Gastroesophageal sphincter (tissue), 4 donors: ENCODE measurements around the gene ZNRF2. TPM values are rescaled to one million over a fixed set of nuclear protein-coding genes. Genes with fewer than 3 reads are reported as not detected.
"Not testable (repeated sequence)": the region's sequence is repeated elsewhere in the genome, so short reads cannot be mapped to it uniquely, and the experiment has no call there.

Experiments used
- ATAC-seq: fragments of 150-250 bp; one replicate; pipeline ENCODE4 v1.9.1; 2016; ENCODE audit warnings: mild to moderate bottlenecking, moderate library complexity
- H3K27ac ChIP-seq, 4 donors: fragments of 200-600 bp; sonication (generic) in 3 of 4; 1 replicate in 3 of 4; 2 replicates in 1 of 4; pipeline ENCODE4 v1.5.1; 2016 to 2019
- H3K27me3 ChIP-seq: fragments of 200-600 bp; sonication (generic); one replicate; pipeline ENCODE4 v1.5.1; 2019
- H3K36me3 ChIP-seq, 2 donors: fragments of 200-600 bp; sonication (generic); one replicate each; pipeline ENCODE4 v1.5.1; 2019; ENCODE audit warnings: control low read depth in 1 of 2
- H3K4me1 ChIP-seq, 3 donors: fragments of 200-600 bp; sonication (generic); 1 replicate in 2 of 3; 2 replicates in 1 of 3; pipeline ENCODE4 v1.5.1; 2016 to 2019; ENCODE audit warnings: control low read depth in 2 of 3
- H3K4me3 ChIP-seq, 2 donors: fragments of 200-600 bp; sonication (generic); one replicate each; pipeline ENCODE4 v1.5.1; 2019; ENCODE audit warnings: mild to moderate bottlenecking in 1 of 2, moderate library complexity in 1 of 2
- H3K9me3 ChIP-seq, 3 donors: fragments of 200-600 bp; sonication (generic); one replicate each; pipeline ENCODE4 v1.5.1; 2017 to 2019; ENCODE audit warnings: control low read depth in 2 of 3
- EP300 ChIP-seq: sonication (generic); formaldehyde crosslinking; IDR thresholded peaks from one replicate; pipeline ENCODE4 v1.6.1; 2017; ENCODE audit warnings: antibody characterized with exemption, mild to moderate bottlenecking
- POLR2A ChIP-seq, 2 donors: fragments of 450-650 bp; IDR thresholded peaks; one replicate each; pipeline ENCODE4 v1.6.1; 2017; ENCODE audit warnings: antibody characterized with exemption in 2 of 2, mild to moderate bottlenecking in 2 of 2, moderate library complexity in 1 of 2
- POLR2AphosphoS5 ChIP-seq: sonication (generic); formaldehyde crosslinking; IDR thresholded peaks from one replicate; pipeline ENCODE4 v1.6.1; 2017; ENCODE audit warnings: antibody characterized with exemption
- WGBS, 2 donors: methylation state at CpG; one replicate each; pipeline ENCODE4 v1.1.5; 2018; ENCODE audit warnings: low coverage in 1 of 2; 5-methylcytosine and 5-hydroxymethylcytosine counted together
- total RNA-seq, 4 donors: library from RNA; depleted of rRNA; stranded (reverse); fragments of >200 nt; gene quantifications; one replicate each; pipeline ENCODE4 v1.1.0, GENCODE V29; 2016
- TF ChIP-seq, protein P1 (sequence below), 4 experiments: fragments of 200-600 bp in 2 of 4; fragments of 450-650 bp in 2 of 4; sonication (generic) in 1 of 4; IDR thresholded peaks; one replicate each; pipeline ENCODE4 v1.5.1; 2017 to 2019; ENCODE audit warnings: antibody characterized with exemption in 4 of 4, mild to moderate bottlenecking in 2 of 4, moderate library complexity in 2 of 4

Gene ZNRF2
- total RNA-seq, 4 donors from 2014 or later: 12.5 to 20.9 (median 18.6) TPM

DNA sequence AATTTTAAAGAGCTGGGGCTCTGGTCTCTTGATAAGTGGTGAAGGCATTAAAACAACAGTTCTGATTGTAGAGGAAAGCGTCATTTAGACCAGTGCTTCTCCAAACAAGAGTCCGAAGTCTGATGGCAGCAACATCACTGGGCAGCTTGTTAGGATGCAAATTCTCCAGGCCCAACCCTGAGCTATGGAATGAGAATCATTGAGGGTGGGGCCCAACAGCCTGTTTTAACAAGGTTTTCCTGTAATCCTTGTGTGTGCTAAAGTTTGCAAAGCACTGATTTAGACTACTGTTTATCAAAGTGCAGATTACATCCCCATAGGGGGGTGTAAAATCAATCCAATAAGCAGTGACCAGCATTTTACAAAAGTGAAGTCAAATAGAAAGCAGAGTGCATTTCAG lies 2.6 kb upstream of the ZNRF2 start:
- Histone ChIP-seq H3K36me3 (no peaks in the 10 kb centered on the region), H3K4me3 (no peak overlapping the region), H3K4me1 (peaks cover 3 to 28% (median 8%) of the 10 kb centered on the region in 3 donors), H3K27ac (no peak overlapping the region), H3K27me3 (no peaks in the 10 kb centered on the region), H3K9me3 (no peaks in the 10 kb centered on the region)
- TF ChIP-seq POLR2A (IDR thresholded peaks at IDR 0.05): no peak
- TF ChIP-seq, protein P1, sequence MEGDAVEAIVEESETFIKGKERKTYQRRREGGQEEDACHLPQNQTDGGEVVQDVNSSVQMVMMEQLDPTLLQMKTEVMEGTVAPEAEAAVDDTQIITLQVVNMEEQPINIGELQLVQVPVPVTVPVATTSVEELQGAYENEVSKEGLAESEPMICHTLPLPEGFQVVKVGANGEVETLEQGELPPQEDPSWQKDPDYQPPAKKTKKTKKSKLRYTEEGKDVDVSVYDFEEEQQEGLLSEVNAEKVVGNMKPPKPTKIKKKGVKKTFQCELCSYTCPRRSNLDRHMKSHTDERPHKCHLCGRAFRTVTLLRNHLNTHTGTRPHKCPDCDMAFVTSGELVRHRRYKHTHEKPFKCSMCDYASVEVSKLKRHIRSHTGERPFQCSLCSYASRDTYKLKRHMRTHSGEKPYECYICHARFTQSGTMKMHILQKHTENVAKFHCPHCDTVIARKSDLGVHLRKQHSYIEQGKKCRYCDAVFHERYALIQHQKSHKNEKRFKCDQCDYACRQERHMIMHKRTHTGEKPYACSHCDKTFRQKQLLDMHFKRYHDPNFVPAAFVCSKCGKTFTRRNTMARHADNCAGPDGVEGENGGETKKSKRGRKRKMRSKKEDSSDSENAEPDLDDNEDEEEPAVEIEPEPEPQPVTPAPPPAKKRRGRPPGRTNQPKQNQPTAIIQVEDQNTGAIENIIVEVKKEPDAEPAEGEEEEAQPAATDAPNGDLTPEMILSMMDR (IDR thresholded peaks at IDR 0.05): no peak
- TF ChIP-seq POLR2AphosphoS5: no peak
- TF ChIP-seq EP300: no peak
- 83 to 85% methylated on average over 1 to 2 of the region's 2 CpGs for WGBS, 2 donors
- ATAC-seq: no peak

- H3K4me1 ChIP-seq: peaks cover 3 to 37% (median 8%) of the 10 kb centered on the region in 3 donors
- no peaks in the 10 kb centered on the region for H3K36me3 ChIP-seq
- 61 to 72% methylated on average over 2 to 3 of the region's 3 CpGs for WGBS, 2 donors
- no peaks in the 10 kb centered on the region for H3K27me3 ChIP-seq
- TF ChIP-seq, protein P1 (IDR thresholded peaks at IDR 0.05): no peak
- no peak for TF ChIP-seq POLR2A (IDR thresholded peaks at IDR 0.05)
- no peak for TF ChIP-seq POLR2AphosphoS5
- no peak for TF ChIP-seq EP300
- no peak for ATAC-seq
- H3K27ac ChIP-seq: no peak overlapping the region
- no peak overlapping the region for H3K4me3 ChIP-seq
- no peaks in the 10 kb centered on the region for H3K9me3 ChIP-seq
Measured at GRCh38 chr7:30282735-30283134, 1.7 kb upstream of the ZNRF2 start.

DNA sequence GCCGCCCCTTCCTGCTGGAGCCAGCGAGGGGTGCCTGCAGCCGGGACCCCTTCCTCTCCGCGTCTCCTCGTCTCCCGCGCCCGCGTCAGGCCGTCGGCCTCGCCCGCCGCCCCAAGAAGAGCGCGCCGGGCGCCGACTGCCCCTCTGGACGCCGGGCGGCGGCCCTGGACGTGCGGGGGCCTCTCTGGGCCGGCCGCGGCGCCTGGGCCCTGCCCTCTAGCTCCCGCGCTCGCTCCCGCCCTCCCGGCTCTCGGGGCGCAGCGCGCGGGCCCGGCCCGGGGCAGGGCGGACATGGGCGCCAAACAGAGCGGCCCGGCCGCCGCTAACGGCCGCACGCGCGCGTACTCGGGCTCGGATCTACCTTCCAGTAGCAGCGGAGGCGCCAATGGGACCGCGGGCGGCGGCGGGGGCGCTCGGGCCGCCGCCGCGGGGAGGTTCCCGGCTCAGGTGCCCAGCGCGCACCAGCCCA lies 704 bp downstream of the ZNRF2 start:
- Histone ChIP-seq H3K27me3 (no peaks in the 10 kb centered on the region), H3K4me3 (peak overlapping the region; percentile 93 to 97), H3K9me3 (no peaks in the 10 kb centered on the region), H3K4me1 (peaks cover 3 to 44% (median 9%) of the 10 kb centered on the region in 3 donors), H3K27ac (peak overlapping the region; percentile 94 to 100 (median 99)), H3K36me3 (no peaks in the 10 kb centered on the region)
- peak; percentile 30 for ATAC-seq
- WGBS, 2 donors: no CpG with 5 or more reads among the region's 72 CpGs
- no peak for TF ChIP-seq POLR2AphosphoS5
- TF ChIP-seq, protein P1 (IDR thresholded peaks at IDR 0.05): peak in 1 of 4 experiments; percentile 3

DNA sequence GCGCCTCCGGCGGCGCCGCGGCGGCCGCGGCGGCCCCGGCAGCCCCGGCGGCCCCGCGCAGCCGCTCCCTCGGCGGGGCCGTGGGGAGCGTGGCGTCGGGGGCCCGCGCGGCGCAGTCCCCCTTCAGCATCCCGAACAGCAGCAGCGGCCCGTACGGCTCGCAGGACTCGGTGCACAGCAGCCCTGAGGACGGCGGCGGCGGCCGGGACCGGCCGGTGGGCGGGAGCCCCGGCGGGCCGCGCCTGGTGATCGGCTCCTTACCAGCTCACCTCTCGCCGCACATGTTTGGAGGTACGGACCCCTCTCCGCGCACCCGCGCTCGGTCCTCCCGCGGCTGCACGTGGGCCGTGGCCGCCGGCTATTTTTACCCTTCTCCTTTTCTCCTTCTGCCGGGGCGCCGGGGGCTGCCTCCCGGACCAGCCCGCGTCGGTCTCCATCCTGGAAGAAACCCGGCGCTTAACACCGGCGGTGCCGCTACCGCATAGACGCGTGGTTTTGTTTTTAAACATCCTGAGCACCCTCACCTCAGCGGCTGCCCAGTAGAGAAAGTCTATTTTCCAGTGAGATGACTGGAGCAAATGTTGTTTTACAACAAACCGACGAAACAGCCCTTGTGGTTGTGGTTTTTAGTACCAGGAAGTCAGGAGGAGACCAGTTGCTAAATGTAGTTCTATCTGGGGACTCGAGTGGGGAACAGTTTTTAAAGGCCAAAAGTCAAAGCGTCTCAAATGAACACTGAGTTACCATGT lies 1.3 kb downstream of the ZNRF2 start:
- no peak for ATAC-seq
- no peaks in the 10 kb centered on the region for H3K36me3 ChIP-seq
- no peaks in the 10 kb centered on the region for H3K27me3 ChIP-seq
- H3K27ac ChIP-seq: peak overlapping the region; percentile 94 to 100 (median 99)
- H3K4me3 ChIP-seq: peak overlapping the region; percentile 93 to 97
- 0% methylated on average over 5 to 20 of the region's 79 CpGs for WGBS, 2 donors
- TF ChIP-seq POLR2AphosphoS5: peak; percentile 11
- TF ChIP-seq EP300: no peak
- no peaks in the 10 kb centered on the region for H3K9me3 ChIP-seq
- H3K4me1 ChIP-seq: peaks cover 3 to 50% (median 11%) of the 10 kb centered on the region in 3 donors

DNA sequence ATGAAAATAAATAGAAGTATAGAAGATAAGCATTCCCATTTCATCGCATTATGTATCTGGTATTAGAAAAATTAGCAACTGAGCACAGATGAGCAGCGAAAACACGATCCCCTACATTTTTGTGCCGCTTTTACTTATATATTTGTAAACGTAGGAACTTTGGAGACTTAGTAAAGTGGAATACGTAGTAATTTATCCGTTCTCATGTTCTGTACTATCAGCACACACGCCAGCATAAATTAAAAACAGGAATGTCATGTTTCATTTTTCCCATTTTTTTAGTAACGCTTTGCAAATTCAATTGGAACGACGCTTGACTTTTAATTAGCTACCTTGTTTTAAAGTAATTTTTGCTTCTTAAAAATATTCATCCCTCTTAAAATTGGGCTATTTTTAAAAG lies 2.4 kb downstream of the ZNRF2 start:
- Histone ChIP-seq H3K4me3 (peak overlapping the region; percentile 93 to 97), H3K27ac (peak overlapping the region in 3 of 4 donors; percentile 99 to 100 (median 99)), H3K27me3 (no peaks in the 10 kb centered on the region), H3K9me3 (no peaks in the 10 kb centered on the region), H3K4me1 (peaks cover 3 to 50% (median 11%) of the 10 kb centered on the region in 3 donors), H3K36me3 (no peaks in the 10 kb centered on the region)
- WGBS, 2 donors: 83 to 86% methylated on average over 11 of the region's 11 CpGs
- no peak for ATAC-seq
- TF ChIP-seq POLR2AphosphoS5 (no peak), EP300 (no peak), POLR2A (IDR thresholded peaks at IDR 0.05) (no peak)
- TF ChIP-seq, protein P1 (IDR thresholded peaks at IDR 0.05): no peak

GRCh38 chr7:30287625-30288024 lies 3.2 kb downstream of the ZNRF2 start:
- not testable (repeated sequence) for H3K36me3 ChIP-seq, ATAC-seq, H3K27ac ChIP-seq, H3K27me3 ChIP-seq, H3K4me3 ChIP-seq, H3K9me3 ChIP-seq
- 59% methylated on average over 3 of the region's 3 CpGs; no CpG with 5 or more reads in 1 of the 2 donors for WGBS, 2 donors
- peaks cover 3 to 50% (median 11%) of the 10 kb centered on the region in 3 donors for H3K4me1 ChIP-seq

DNA sequence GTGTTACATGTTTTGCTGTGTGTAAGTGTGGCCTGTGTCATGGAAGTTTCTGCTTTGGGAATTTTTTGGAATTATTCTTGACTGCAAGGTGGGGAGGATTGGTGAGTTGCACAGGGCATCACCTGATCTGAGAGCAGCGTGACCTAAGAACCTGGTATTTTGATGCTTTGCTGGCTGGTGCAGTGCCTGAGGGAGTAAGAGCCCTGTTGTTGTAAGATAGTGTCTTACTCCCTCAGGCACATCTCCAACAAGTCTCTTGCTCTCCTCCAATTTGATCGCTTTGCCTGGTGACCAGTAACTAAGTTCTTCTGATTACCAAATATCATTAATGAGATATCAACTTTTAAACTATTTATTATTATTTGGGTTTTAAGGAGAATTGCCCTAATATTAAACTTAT lies 5.2 kb downstream of the ZNRF2 start:
- peaks cover 3 to 42% (median 6%) of the 10 kb centered on the region in 3 donors for H3K4me1 ChIP-seq
- 94 to 100% methylated on average over 1 to 2 of the region's 2 CpGs for WGBS, 2 donors
- not testable (repeated sequence) for ATAC-seq, H3K36me3 ChIP-seq, H3K4me3 ChIP-seq, H3K27ac ChIP-seq, H3K27me3 ChIP-seq, H3K9me3 ChIP-seq

DNA sequence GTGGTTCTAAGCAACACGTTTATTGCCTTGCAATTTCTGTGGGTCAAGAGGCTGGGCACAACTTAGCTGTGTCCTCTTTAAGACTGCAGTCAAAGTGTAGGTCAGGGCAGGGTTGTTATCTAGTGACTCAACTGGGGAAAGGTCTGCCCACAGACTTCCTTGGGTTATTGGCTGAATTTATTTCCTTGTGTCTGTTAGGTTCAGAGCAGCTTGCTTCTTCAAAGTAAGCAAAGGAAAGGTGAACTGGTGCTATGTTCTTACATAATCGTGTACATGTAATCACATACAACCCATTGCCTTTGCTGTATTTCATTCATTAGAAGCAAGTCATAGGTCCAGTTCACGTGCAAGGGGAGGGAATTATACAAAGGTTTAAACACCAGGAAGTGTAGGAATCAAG lies 5.9 kb downstream of the ZNRF2 start:
- H3K4me1 ChIP-seq: peaks cover 3 to 45% (median 6%) of the 10 kb centered on the region in 3 donors
- H3K4me3 ChIP-seq, ATAC-seq, H3K9me3 ChIP-seq, H3K27ac ChIP-seq, H3K36me3 ChIP-seq, H3K27me3 ChIP-seq: not testable (repeated sequence)
- WGBS, 2 donors: 60 to 65% methylated on average over 2 to 3 of the region's 3 CpGs
